Fibroblast of lung (primary cell): ENCODE measurements around the gene IGSF9B. TPM values are rescaled to one million over a fixed set of nuclear protein-coding genes. Genes with fewer than 3 reads are reported as not detected.

Source experiments
- DNase-seq, 2 donors: peaks; one replicate each; pipeline versions ENCODE4 v3.0.0 to v3.0.0-alpha.2; 2010; ENCODE audit warnings: low read depth in 2 of 2
- H2AFZ ChIP-seq: 2 replicates; pipeline ENCODE4 v1.5.1; 2012; ENCODE audit warnings: low read length, control low read depth, inconsistent platforms
- H3K27ac ChIP-seq: 2 replicates; pipeline ENCODE4 v1.5.1; 2011; ENCODE audit warnings: low read length, control low read depth; ENCODE audit not compliant: insufficient read depth
- H3K27me3 ChIP-seq: 2 replicates; pipeline ENCODE4 v1.5.1; 2011; ENCODE audit warnings: mild to moderate bottlenecking, low read length; ENCODE audit not compliant: control insufficient read depth, insufficient read depth
- H3K36me3 ChIP-seq: 2 replicates; pipeline ENCODE4 v1.5.1; 2011; ENCODE audit warnings: low read length; ENCODE audit not compliant: control insufficient read depth, insufficient read depth
- H3K4me1 ChIP-seq: 2 replicates; pipeline ENCODE4 v1.5.1; 2011; ENCODE audit warnings: low read length; ENCODE audit not compliant: control insufficient read depth, insufficient read depth; ENCODE audit errors: extremely low read depth
- H3K4me2 ChIP-seq: 2 replicates; pipeline ENCODE4 v1.5.1; 2011; ENCODE audit warnings: low read length, control low read depth; ENCODE audit not compliant: insufficient read depth; ENCODE audit errors: extremely low read depth
- H3K4me3 ChIP-seq, 4 experiments: fragments of 200-600 bp in 1 of 4; sonication (generic) in 1 of 4; replicated peaks in 1 of 4; 2 replicates each; pipeline ENCODE4 v1.5.1; 2011 to 2016; ENCODE audit warnings: low read length in 4 of 4, low read depth in 3 of 4, mild to moderate bottlenecking in 3 of 4, control low read depth in 2 of 4, inconsistent platforms in 1 of 4, mixed read lengths in 1 of 4; ENCODE audit not compliant: insufficient read depth in 1 of 4; ENCODE audit errors: control extremely low read depth in 1 of 4
- H3K79me2 ChIP-seq: 2 replicates; pipeline ENCODE4 v1.5.1; 2012; ENCODE audit warnings: mild to moderate bottlenecking, low read length, inconsistent platforms; ENCODE audit not compliant: control insufficient read depth, insufficient read depth
- H3K9ac ChIP-seq: 2 replicates; pipeline ENCODE4 v1.5.1; 2011; ENCODE audit warnings: mild to moderate bottlenecking, low read length, control low read depth; ENCODE audit not compliant: insufficient read depth
- H3K9me3 ChIP-seq: 2 replicates; pipeline ENCODE4 v1.5.1; 2012; ENCODE audit warnings: low read depth, low read length; ENCODE audit not compliant: control insufficient read depth, insufficient read depth
- H4K20me1 ChIP-seq: 2 replicates; pipeline ENCODE4 v1.5.1; 2011; ENCODE audit warnings: low read length; ENCODE audit not compliant: control insufficient read depth, insufficient read depth; ENCODE audit errors: extremely low read depth
- CTCF ChIP-seq, 2 donors: IDR thresholded peaks in 1 of 2; conservative IDR thresholded peaks in 1 of 2; 1 replicate in 1 of 2; 2 replicates in 1 of 2; pipeline ENCODE4 v1.5.1; 2011 to 2012; ENCODE audit warnings: low read length in 2 of 2, control low read depth in 1 of 2, inconsistent platforms in 1 of 2, low read depth in 1 of 2, mild to moderate bottlenecking in 1 of 2
- EZH2 ChIP-seq: IDR thresholded peaks from 2 replicates; pipeline ENCODE4 v1.5.1; 2012; ENCODE audit warnings: low read length, control low read depth, mild to moderate bottlenecking; ENCODE audit errors: missing control alignments
- polyA plus RNA-seq, 2 donors: library from polyadenylated mRNA; depleted of rRNA in 1 of 2; stranded (reverse) in 1 of 2; unstranded in 1 of 2; fragments of >200 nt; gene quantifications; 2 replicates each; pipeline ENCODE4 v1.2.1, GENCODE V29; 2011 to 2012; ENCODE audit warnings: missing spikeins in 1 of 2
- total RNA-seq: library from RNA; depleted of rRNA; stranded (reverse); fragments of >200 nt; gene quantifications from 2 replicates; pipeline ENCODE4 v1.2.1, GENCODE V29; 2014

Gene IGSF9B
- total and polyA plus RNA-seq, 2 donors (not counting 1 experiment from before 2014, with no cell fraction given) = under 0.01 TPM; not detected in 1

GRCh38 chr11:133895061-133895479, 61.7 kb downstream of the IGSF9B start:
- no peak overlapping the region for H3K4me2 ChIP-seq
- H3K27me3 ChIP-seq = no peaks in the 10 kb centered on the region
- no peaks in the 10 kb centered on the region for H3K4me1 ChIP-seq
- H3K9me3 ChIP-seq = no peaks in the 10 kb centered on the region
- H2AFZ ChIP-seq = no peak overlapping the region
- no peaks in the 10 kb centered on the region for H3K36me3 ChIP-seq
- TF ChIP-seq CTCF (conservative IDR thresholded peaks at IDR 0.05 in 1 of 2, IDR thresholded peaks at IDR 0.05 in 1 of 2; ENCODE audit: low read depth in 1 of 2, low read length in 2 of 2) (no peak), EZH2 (no peak)
- no peak overlapping the region for H3K4me3 ChIP-seq
- peak in 1 of 2 donors; percentile 29 for DNase-seq
- no peaks in the 10 kb centered on the region for H4K20me1 ChIP-seq
- H3K27ac ChIP-seq = no peak overlapping the region
- H3K79me2 ChIP-seq = no peaks in the 10 kb centered on the region
- no peak overlapping the region for H3K9ac ChIP-seq

GRCh38 chr11:133893381-133893780, 63.4 kb downstream of the IGSF9B start:
- TF ChIP-seq CTCF (conservative IDR thresholded peaks at IDR 0.05 in 1 of 2, IDR thresholded peaks at IDR 0.05 in 1 of 2; ENCODE audit: low read depth in 1 of 2, low read length in 2 of 2) (no peak), EZH2 (no peak)
- H3K9me3 ChIP-seq = no peaks in the 10 kb centered on the region
- no peaks in the 10 kb centered on the region for H3K36me3 ChIP-seq
- H4K20me1 ChIP-seq = no peaks in the 10 kb centered on the region
- no peak overlapping the region for H3K4me3 ChIP-seq
- no peaks in the 10 kb centered on the region for H3K4me1 ChIP-seq
- no peaks in the 10 kb centered on the region for H3K79me2 ChIP-seq
- no peak for DNase-seq
- H2AFZ ChIP-seq = no peak overlapping the region
- H3K27ac ChIP-seq = no peak overlapping the region
- no peak overlapping the region for H3K4me2 ChIP-seq
- H3K9ac ChIP-seq = no peak overlapping the region
- H3K27me3 ChIP-seq = no peaks in the 10 kb centered on the region

GRCh38 chr11:133892584-133893380, 64.0 kb downstream of the IGSF9B start:
- TF ChIP-seq EZH2 (no peak), CTCF (conservative IDR thresholded peaks at IDR 0.05 in 1 of 2, IDR thresholded peaks at IDR 0.05 in 1 of 2; ENCODE audit: low read depth in 1 of 2, low read length in 2 of 2) (no peak)
- Histone ChIP-seq H3K36me3 (no peaks in the 10 kb centered on the region), H3K9me3 (no peaks in the 10 kb centered on the region), H3K9ac (no peak overlapping the region), H3K4me1 (no peaks in the 10 kb centered on the region), H3K27ac (no peak overlapping the region), H3K4me3 (no peak overlapping the region), H4K20me1 (no peaks in the 10 kb centered on the region), H3K79me2 (no peaks in the 10 kb centered on the region), H2AFZ (no peak overlapping the region), H3K4me2 (no peak overlapping the region), H3K27me3 (no peaks in the 10 kb centered on the region)
- no peak for DNase-seq
